AG09309 (cell line): ENCODE measurements around the gene SLC39A11.
"Not testable (repeated sequence)": the region's sequence is repeated elsewhere in the genome, so short reads cannot be mapped to it uniquely, and the experiment has no call there.

ENCODE experiments used
- DNase-seq: peaks from one replicate; pipeline ENCODE4 v3.0.0-alpha.2; 2010; ENCODE audit warnings: low read depth
- H3K4me3 ChIP-seq: 2 replicates; pipeline ENCODE4 v1.5.1; 2011; ENCODE audit warnings: mild to moderate bottlenecking, low read depth, low read length, moderate library complexity; ENCODE audit not compliant: control insufficient read depth
- TF ChIP-seq, protein P1 (sequence below): IDR thresholded peaks from 2 replicates; pipeline ENCODE4 v1.5.1; 2011; ENCODE audit warnings: mild to moderate bottlenecking, low read depth, low read length, inconsistent platforms; ENCODE audit not compliant: insufficient read depth, control insufficient read depth; ENCODE audit errors: missing control alignments

The SLC39A11 gene

DNA sequence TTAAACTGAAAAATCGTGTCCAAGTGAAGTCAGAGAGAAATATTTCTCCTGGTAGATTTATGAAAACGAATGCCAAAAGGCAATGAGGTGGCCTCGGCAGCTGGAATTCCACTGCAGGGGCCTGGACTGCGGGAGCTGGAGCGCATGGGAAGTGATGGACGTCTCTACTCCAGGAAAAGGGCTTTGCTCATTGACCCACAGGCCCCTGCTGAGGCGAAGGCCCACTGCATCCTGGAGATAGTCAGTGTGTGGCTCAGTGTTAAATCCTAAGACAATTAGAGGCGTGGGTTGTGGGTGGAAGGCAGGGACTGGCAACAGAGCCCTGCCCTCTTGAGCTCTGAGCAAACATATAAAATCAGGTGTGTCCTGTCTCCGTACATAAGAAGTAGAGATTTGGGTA is 191.4 kb downstream of the SLC39A11 start:
- no peak for DNase-seq
- TF ChIP-seq, protein P1, sequence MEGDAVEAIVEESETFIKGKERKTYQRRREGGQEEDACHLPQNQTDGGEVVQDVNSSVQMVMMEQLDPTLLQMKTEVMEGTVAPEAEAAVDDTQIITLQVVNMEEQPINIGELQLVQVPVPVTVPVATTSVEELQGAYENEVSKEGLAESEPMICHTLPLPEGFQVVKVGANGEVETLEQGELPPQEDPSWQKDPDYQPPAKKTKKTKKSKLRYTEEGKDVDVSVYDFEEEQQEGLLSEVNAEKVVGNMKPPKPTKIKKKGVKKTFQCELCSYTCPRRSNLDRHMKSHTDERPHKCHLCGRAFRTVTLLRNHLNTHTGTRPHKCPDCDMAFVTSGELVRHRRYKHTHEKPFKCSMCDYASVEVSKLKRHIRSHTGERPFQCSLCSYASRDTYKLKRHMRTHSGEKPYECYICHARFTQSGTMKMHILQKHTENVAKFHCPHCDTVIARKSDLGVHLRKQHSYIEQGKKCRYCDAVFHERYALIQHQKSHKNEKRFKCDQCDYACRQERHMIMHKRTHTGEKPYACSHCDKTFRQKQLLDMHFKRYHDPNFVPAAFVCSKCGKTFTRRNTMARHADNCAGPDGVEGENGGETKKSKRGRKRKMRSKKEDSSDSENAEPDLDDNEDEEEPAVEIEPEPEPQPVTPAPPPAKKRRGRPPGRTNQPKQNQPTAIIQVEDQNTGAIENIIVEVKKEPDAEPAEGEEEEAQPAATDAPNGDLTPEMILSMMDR: no peak
- no peak overlapping the region for H3K4me3 ChIP-seq

DNA sequence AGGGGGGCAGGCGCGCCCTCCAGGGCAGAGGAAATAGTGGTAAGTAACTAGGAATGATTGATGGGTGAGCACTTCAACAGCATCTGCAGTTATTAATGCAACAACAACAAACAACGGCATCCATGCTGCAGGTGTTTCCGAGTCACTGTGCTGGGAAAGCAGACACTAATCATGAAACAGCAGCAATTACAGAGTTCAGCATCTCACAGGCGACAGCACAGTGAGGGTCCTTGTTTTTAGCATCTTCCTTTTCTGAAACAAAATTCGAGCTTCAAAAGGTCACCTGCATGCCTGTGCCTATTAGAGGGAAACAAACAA is 191.9 kb downstream of the SLC39A11 start:
- TF ChIP-seq, protein P1: no peak
- no peak overlapping the region for H3K4me3 ChIP-seq
- DNase-seq: no peak

DNA sequence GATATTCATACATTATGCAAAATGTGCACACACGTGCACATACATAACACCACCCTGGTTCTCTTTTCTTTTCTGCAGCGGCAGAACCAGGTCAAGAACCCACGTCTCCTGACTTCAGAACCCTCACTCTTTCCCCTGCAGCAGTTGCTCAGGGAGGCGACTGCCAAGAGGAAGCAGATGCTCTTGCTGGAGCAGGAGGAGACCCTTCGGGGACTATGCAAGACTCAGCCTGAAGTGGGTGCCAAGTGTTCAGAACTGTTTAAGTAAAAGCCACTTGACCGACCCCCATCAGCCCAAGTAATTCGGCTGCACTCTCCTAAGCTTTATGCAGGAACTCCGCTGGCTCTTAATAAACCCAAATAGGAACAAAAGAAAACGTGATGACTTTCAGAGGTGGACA is 193.8 kb downstream of the SLC39A11 start:
- TF ChIP-seq, protein P1: no peak
- H3K4me3 ChIP-seq: no peak overlapping the region
- DNase-seq: no peak

DNA sequence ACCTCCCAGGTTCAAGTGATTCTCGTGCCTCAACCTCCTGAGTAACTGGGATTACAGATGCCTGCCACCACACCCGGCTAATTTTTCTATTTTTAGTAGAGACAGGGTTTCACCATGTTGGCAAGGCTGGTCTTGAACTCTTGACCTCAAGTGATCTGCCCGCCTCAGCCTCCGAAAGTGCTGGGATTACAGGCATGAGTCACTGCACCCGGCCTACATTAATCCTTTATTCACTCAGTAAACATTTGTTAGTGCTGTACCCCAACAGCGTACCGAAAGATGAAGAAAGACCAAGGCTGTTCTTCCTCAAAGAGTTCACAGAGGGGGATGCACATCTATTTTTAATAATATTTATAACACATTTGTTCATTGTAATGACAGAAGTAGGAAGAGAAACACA is 196.2 kb downstream of the SLC39A11 start:
- not testable (repeated sequence) for DNase-seq, H3K4me3 ChIP-seq

- H3K4me3 ChIP-seq: no peak overlapping the region
- TF ChIP-seq, protein P1: no peak
- no peak for DNase-seq
Observed at GRCh38 chr17:72891627-72892026, 200.9 kb downstream of the SLC39A11 start.

DNA sequence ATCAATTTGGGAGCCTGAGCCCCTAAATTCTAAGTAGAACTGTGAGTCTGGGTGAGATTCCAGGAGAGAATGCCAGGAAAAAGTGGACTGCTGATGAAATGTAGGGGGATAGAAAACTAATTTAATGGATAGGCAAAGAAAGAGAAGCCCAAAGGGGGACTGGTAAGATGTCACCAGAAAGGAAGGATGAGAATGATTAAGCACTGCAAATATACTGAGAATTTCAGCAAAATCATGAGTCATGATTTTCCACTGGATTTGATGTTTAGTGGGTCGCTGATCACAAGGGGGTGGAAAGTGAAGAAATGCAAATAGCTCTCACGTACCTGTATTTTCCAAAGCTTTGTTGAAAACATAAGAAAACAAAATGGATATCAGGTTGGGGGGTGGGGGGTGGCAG is 201.8 kb downstream of the SLC39A11 start:
- no peak overlapping the region for H3K4me3 ChIP-seq
- TF ChIP-seq, protein P1: no peak
- DNase-seq: peak; percentile 11

DNA sequence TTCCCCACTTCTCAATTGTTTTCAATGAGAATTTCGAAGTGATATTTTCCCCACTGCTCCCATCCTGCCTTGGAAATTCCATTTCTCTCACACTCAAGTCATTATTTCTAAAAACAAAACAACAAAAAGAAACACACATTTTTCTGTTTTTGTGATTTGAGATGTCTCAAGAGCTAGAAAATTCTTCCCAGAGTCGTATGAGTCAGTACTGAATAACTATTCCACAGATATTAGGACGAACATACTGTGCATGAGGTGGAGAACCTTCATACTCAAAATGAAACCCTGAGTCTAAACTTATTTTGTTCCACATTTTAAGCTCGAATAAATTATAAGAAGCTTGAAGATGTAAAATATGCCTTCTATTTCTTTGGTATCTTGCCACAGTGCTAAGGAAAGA is 204.6 kb downstream of the SLC39A11 start:
- no peak overlapping the region for H3K4me3 ChIP-seq
- DNase-seq: no peak
- TF ChIP-seq, protein P1: no peak
